ENCODE data around the gene GMEB2.
A peak's percentile ranks its signal among the peaks of the same experiment; 100 is the strongest.

Gene GMEB2

GRCh38 chr20:63626424-63627128, at the start of gene GMEB2:
GMEB2 (minus strand) TSS chr20:63627101; CDS start chr20:63619397, 7,704 bp downstream.
- Histone ChIP-seq H3F3A (ENCODE audit: insufficient read depth, low read length) (no peaks in the 10 kb centered on the region), H3K4me1 (ENCODE audit: low read length) (no peaks in the 10 kb centered on the region), H3K4me2 (ENCODE audit: low read depth, low read length) (peak within 1 kb of the TSS; percentile 99), H3K4me3 (ENCODE audit: low read length) (peak within 1 kb of the TSS; percentile 87), H3K9me3 (replicated peaks; ENCODE audit: insufficient read depth, low read length) (no peaks in the 10 kb centered on the region), H3K27ac (ENCODE audit: low read length) (peak within 1 kb of the TSS; percentile 68; the same call in 1 of the 2 replicates), H2AFZ (ENCODE audit: low read length) (peak within 1 kb of the TSS; percentile 77), H4K20me1 (ENCODE audit: insufficient read depth, low read length) (peaks cover 4% of the 10 kb centered on the region; the same call in 1 of the 2 replicates), H3K9ac (ENCODE audit: low read length) (peak within 1 kb of the TSS; percentile 98), H3K27me3 (replicated peaks; ENCODE audit: insufficient read depth, low read length) (no peaks in the 10 kb centered on the region), H3K79me2 (ENCODE audit: low read length) (peaks cover 60% of the 10 kb centered on the region), H3K9me2 (replicated peaks; ENCODE audit: insufficient read depth, low read length) (no peaks in the 10 kb centered on the region), H3K36me3 (replicated peaks; ENCODE audit: insufficient read depth, low read length) (no peaks in the 10 kb centered on the region)
- TF ChIP-seq EZH2phosphoT487 (IDR thresholded peaks at IDR 0.05; ENCODE audit: low read length) (no peak), CTCF (IDR thresholded peaks at IDR 0.05; ENCODE audit: low read length) (no peak), EZH2 (optimal IDR thresholded peaks at IDR 0.05; ENCODE audit: low read depth, low read length) (no peak)
- peak; percentile 68 for DNase-seq

DNA sequence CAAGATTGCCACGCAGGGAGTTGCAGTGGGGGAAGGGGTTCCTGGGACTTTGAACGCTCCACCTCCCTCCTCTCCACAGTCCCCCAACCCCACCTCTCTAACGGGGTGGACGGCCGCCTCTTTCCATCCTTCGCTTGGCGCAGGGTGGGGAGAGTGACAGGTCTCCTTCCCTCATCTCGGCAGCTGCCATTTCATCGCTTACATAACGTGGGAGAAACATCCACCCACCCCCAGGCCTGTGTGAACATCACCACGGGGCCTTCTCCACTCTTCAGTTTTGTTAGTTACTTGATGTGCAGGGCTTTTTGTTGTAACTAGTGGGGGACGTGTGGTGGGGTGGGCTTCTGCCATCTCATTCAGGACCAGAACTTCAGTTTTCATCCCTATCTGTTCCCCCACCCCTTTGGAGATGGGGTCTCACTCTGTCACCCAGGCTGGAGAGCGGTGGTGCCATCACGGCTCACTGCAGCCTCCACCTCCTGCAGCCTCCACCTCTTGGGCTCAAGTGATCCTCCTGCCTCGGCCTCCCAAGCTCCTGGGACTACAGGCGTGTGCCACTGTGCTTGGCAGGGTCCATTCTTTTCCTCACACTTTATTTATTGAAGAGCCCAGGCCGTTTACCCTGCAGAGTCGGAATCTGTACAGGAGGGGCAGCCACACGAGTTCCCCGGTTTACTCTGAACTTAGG, 48.9 kb upstream of the GMEB2 start:
- Histone ChIP-seq H3F3A (ENCODE audit: insufficient read depth, low read length) (no peaks in the 10 kb centered on the region), H2AFZ (ENCODE audit: low read length) (no peak overlapping the region), H4K20me1 (ENCODE audit: insufficient read depth, low read length) (no peaks in the 10 kb centered on the region), H3K4me1 (ENCODE audit: low read length) (no peaks in the 10 kb centered on the region), H3K4me3 (ENCODE audit: low read length) (no peak overlapping the region), H3K9me2 (replicated peaks; ENCODE audit: insufficient read depth, low read length) (no peaks in the 10 kb centered on the region), H3K9me3 (replicated peaks; ENCODE audit: insufficient read depth, low read length) (no peaks in the 10 kb centered on the region), H3K27me3 (replicated peaks; ENCODE audit: insufficient read depth, low read length) (no peaks in the 10 kb centered on the region), H3K36me3 (replicated peaks; ENCODE audit: insufficient read depth, low read length) (no peaks in the 10 kb centered on the region), H3K4me2 (ENCODE audit: low read depth, low read length) (no peak overlapping the region), H3K9ac (ENCODE audit: low read length) (no peak overlapping the region), H3K27ac (ENCODE audit: low read length) (no peak overlapping the region), H3K79me2 (ENCODE audit: low read length) (no peaks in the 10 kb centered on the region)
- TF ChIP-seq EZH2phosphoT487 (IDR thresholded peaks at IDR 0.05; ENCODE audit: low read length) (no peak), EZH2 (optimal IDR thresholded peaks at IDR 0.05; ENCODE audit: low read depth, low read length) (no peak), CTCF (IDR thresholded peaks at IDR 0.05; ENCODE audit: low read length) (no peak)
- DNase-seq: no peak

DNA sequence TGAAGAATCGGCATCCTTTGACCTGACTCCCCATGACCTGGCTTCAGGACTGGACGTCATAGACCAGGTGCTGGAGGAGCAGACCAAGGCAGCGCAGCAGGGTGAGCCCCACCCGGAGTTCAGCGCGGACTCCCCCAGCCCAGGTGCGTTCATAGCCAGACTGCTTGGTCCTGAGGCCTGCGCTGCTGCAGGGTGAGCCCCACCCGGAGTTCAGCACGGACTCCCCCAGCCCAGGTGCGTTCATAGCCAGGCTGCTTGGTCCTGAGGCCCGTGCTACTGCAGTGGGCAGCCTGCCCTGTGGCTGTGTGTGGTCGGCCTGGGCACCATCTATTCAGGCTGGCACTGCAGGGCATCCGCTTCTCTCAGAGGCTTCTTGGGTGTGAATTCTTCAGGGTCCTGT, 47.0 kb upstream of the GMEB2 start:
- H3K9me2 ChIP-seq (replicated peaks; ENCODE audit: insufficient read depth, low read length): no peaks in the 10 kb centered on the region
- H3K4me1 ChIP-seq (ENCODE audit: low read length): no peaks in the 10 kb centered on the region
- no peak overlapping the region for H2AFZ ChIP-seq (ENCODE audit: low read length)
- no peaks in the 10 kb centered on the region for H3K9me3 ChIP-seq (replicated peaks; ENCODE audit: insufficient read depth, low read length)
- no peak for TF ChIP-seq EZH2phosphoT487 (IDR thresholded peaks at IDR 0.05; ENCODE audit: low read length)
- no peak for TF ChIP-seq CTCF (IDR thresholded peaks at IDR 0.05; ENCODE audit: low read length)
- TF ChIP-seq EZH2 (optimal IDR thresholded peaks at IDR 0.05; ENCODE audit: low read depth, low read length): no peak
- no peaks in the 10 kb centered on the region for H3F3A ChIP-seq (ENCODE audit: insufficient read depth, low read length)
- no peak for DNase-seq
- no peaks in the 10 kb centered on the region for H3K36me3 ChIP-seq (replicated peaks; ENCODE audit: insufficient read depth, low read length)
- no peak overlapping the region for H3K4me3 ChIP-seq (ENCODE audit: low read length)
- no peaks in the 10 kb centered on the region for H3K79me2 ChIP-seq (ENCODE audit: low read length)
- H3K9ac ChIP-seq (ENCODE audit: low read length): no peak overlapping the region
- H3K4me2 ChIP-seq (ENCODE audit: low read depth, low read length): no peak overlapping the region
- no peak overlapping the region for H3K27ac ChIP-seq (ENCODE audit: low read length)
- no peaks in the 10 kb centered on the region for H3K27me3 ChIP-seq (replicated peaks; ENCODE audit: insufficient read depth, low read length)
- H4K20me1 ChIP-seq (ENCODE audit: insufficient read depth, low read length): no peaks in the 10 kb centered on the region
